B cell (primary cell): ENCODE measurements around the gene NOTCH4. TPM values are rescaled to one million over a fixed set of nuclear protein-coding genes. Genes with fewer than 3 reads are reported as not detected.
A peak's percentile ranks its signal among the peaks of the same experiment; 100 is the strongest.

Experiments
- ATAC-seq: fragments of 200-7000 bp; cut with Tn5 transposase; one replicate; pipeline ENCODE4 v1.10.0; 2021; ENCODE audit warnings: low read depth, mild to moderate bottlenecking, moderate number of reproducible peaks, moderate library complexity
- CTCF ChIA-PET: fragments of 350-600 bp; sonication (Branson Sonifier 250); formaldehyde crosslinking; loops from one replicate; lab custom pipeline; 2021; ENCODE audit warnings: antibody characterized with exemption, inconsistent platforms; lab: Charles Lee
- POLR2A ChIA-PET: fragments of 350-600 bp; sonication (Branson Sonifier 250); formaldehyde crosslinking; loops from one replicate; lab custom pipeline; 2021; ENCODE audit warnings: antibody characterized with exemption; lab: Charles Lee
- DNase-seq: peaks from one replicate; pipeline ENCODE4 v3.0.0; 2013
- H2AFZ ChIP-seq: 2 replicates; pipeline ENCODE4 v1.6.1; 2012; ENCODE audit warnings: mild to moderate bottlenecking, low read depth, low read length; ENCODE audit not compliant: insufficient read depth, poor library complexity, severe bottlenecking
- H3K27ac ChIP-seq, 2 donors: 1 replicate in 1 of 2; 2 replicates in 1 of 2; pipeline ENCODE4 v1.5.1; 2012 to 2013; ENCODE audit warnings: low read length in 2 of 2, mild to moderate bottlenecking in 2 of 2, moderate library complexity in 1 of 2
- H3K27me3 ChIP-seq, 4 experiments: fragments of 200-600 bp in 1 of 4; sonication (generic) in 1 of 4; replicated peaks in 1 of 4; 1 replicate in 2 of 4; 2 replicates in 2 of 4; pipeline versions ENCODE4 v1.6.1 to v1.7.0; 2013 to 2016; ENCODE audit warnings: low read length in 3 of 4, mild to moderate bottlenecking in 2 of 4, mixed read lengths in 1 of 4, moderate library complexity in 1 of 4; ENCODE audit not compliant: insufficient read depth in 4 of 4, control insufficient read depth in 3 of 4; ENCODE audit errors: control extremely low read depth in 1 of 4
- H3K36me3 ChIP-seq, 2 experiments: replicated peaks in 1 of 2; 1 replicate in 1 of 2; 2 replicates in 1 of 2; pipeline versions ENCODE4 v1.6.1 to v1.7.1; 2013; ENCODE audit warnings: low read length in 1 of 2; ENCODE audit not compliant: insufficient read depth in 2 of 2, control insufficient read depth in 1 of 2; ENCODE audit errors: control extremely low read depth in 1 of 2, extremely low read depth in 1 of 2
- H3K4me1 ChIP-seq, 2 donors: fragments of 200-600 bp in 1 of 2; sonication (generic) in 1 of 2; 1 replicate in 1 of 2; 2 replicates in 1 of 2; pipeline versions ENCODE4 v1.5.1 to v1.6.1; 2013 to 2017; ENCODE audit warnings: low read length in 2 of 2; ENCODE audit not compliant: control insufficient read depth in 2 of 2, insufficient read depth in 2 of 2
- H3K4me2 ChIP-seq: replicated peaks from 2 replicates; pipeline ENCODE3; 2012; ENCODE audit warnings: mild to moderate bottlenecking, low read depth, low read length; ENCODE audit not compliant: poor library complexity, severe bottlenecking
- H3K4me3 ChIP-seq, 5 experiments: fragments of 200-600 bp in 1 of 5; sonication (generic) in 1 of 5; 1 replicate in 3 of 5; 2 replicates in 2 of 5; pipeline versions ENCODE4 v1.5.1 to v1.7.0; 2011 to 2016; ENCODE audit warnings: low read length in 4 of 5, mild to moderate bottlenecking in 4 of 5, low read depth in 2 of 5, control low read depth in 1 of 5, moderate library complexity in 1 of 5; ENCODE audit not compliant: insufficient read depth in 1 of 5; ENCODE audit errors: control extremely low read depth in 1 of 5, extremely low read depth in 1 of 5
- H3K79me2 ChIP-seq: fragments of 200-600 bp; sonication (generic); one replicate; pipeline ENCODE4 v1.6.0; 2016; ENCODE audit warnings: low read length; ENCODE audit not compliant: control insufficient read depth, insufficient read depth
- H3K9ac ChIP-seq: fragments of 200-600 bp; sonication (generic); 2 replicates; pipeline ENCODE4 v1.6.1; 2017; ENCODE audit warnings: mild to moderate bottlenecking, low read length, moderate library complexity
- H3K9me3 ChIP-seq, 3 donors: one replicate each; pipeline versions ENCODE4 v1.6.1 to v1.7.1; 2013; ENCODE audit warnings: low read length in 2 of 3; ENCODE audit not compliant: control insufficient read depth in 2 of 3, insufficient read depth in 1 of 3; ENCODE audit errors: control extremely low read depth in 1 of 3
- H4K20me1 ChIP-seq: 2 replicates; pipeline ENCODE4 v1.6.0; 2012; ENCODE audit warnings: mild to moderate bottlenecking, low read length; ENCODE audit not compliant: insufficient read depth, control insufficient read depth, poor library complexity, severe bottlenecking
- H3K27ac Mint-ChIP-seq: one replicate; pipeline ENCODE4 v1.8.0; 2021; ENCODE audit warnings: mixed read lengths
- H3K27me3 Mint-ChIP-seq: one replicate; pipeline ENCODE4 v1.8.0; 2021; ENCODE audit warnings: mixed read lengths
- H3K4me1 Mint-ChIP-seq: one replicate; pipeline ENCODE4 v1.8.0; 2021; ENCODE audit warnings: mixed read lengths
- H3K4me3 Mint-ChIP-seq: one replicate; pipeline ENCODE4 v1.8.0; 2021; ENCODE audit warnings: mixed read lengths
- H3K9me3 Mint-ChIP-seq: one replicate; pipeline ENCODE4 v1.8.0; 2022; ENCODE audit warnings: mixed read lengths; ENCODE audit not compliant: insufficient read depth
- CTCF ChIP-seq: fragments of 200-600 bp; IDR thresholded peaks from one replicate; pipeline ENCODE4 v1.8.0; 2022; ENCODE audit warnings: antibody characterized with exemption, mild to moderate bottlenecking
- EZH2 ChIP-seq: IDR thresholded peaks from 2 replicates; pipeline ENCODE4 v1.6.1; 2012; ENCODE audit warnings: borderline replicate concordance, low read depth, mild to moderate bottlenecking, moderate library complexity, low read length; ENCODE audit not compliant: insufficient read depth, poor library complexity, severe bottlenecking
- WGBS: methylation state at CpG from one replicate; pipeline ENCODE4 v1.1.5; 2013; ENCODE audit warnings: missing lambda C conversion rate; ENCODE audit not compliant: insufficient coverage; 5-methylcytosine and 5-hydroxymethylcytosine counted together
- intact Hi-C: fragments of 100-400 bp; cut with micrococcal nuclease; formaldehyde crosslinking; loops from one replicate; pipeline ENCODE4 v1.10.0; 2022
- polyA plus RNA-seq: library from polyadenylated mRNA; depleted of rRNA; stranded (reverse); fragments of >200 nt; gene quantifications from 2 replicates; pipeline ENCODE4 v1.2.3, GENCODE V29; 2012
- total RNA-seq, 2 donors: library from RNA; stranded (reverse); fragments of 120-200 nt in 1 of 2; gene quantifications; 1 replicate in 1 of 2; 2 replicates in 1 of 2; pipeline versions ENCODE4 v1.2.3 to v1.2.4, GENCODE V29; 2013 to 2022

Gene NOTCH4
- total and polyA plus RNA-seq, 2 donors (not counting 1 experiment from before 2014, with no cell fraction given) = 6.3 to 10.3 TPM

GRCh38 chr6:32195902-32196681, 27.8 kb downstream of the NOTCH4 start:
- H3K27ac Mint-ChIP-seq = peak overlapping the region; percentile 99
- DNase-seq (peak; percentile 100), ATAC-seq (peak; percentile 22)
- peak overlapping the region; percentile 99 for H3K9ac ChIP-seq
- H4K20me1 ChIP-seq = no peaks in the 10 kb centered on the region
- H3K79me2 ChIP-seq = peaks cover 21% of the 10 kb centered on the region
- H3K27me3 Mint-ChIP-seq = no peaks in the 10 kb centered on the region
- peak overlapping the region; percentile 65 for H2AFZ ChIP-seq
- intact Hi-C loops = loop anchor here (1.0 to 10.0 kb wide), 13 partner anchors 18 to 1012 kb away; partner anchors contain the start of genes BAG6, CLIC1, CSNK2B and EHMT2
- peak overlapping the region; percentile 91 for H3K4me2 ChIP-seq
- H3K4me1 ChIP-seq = peaks cover 36 to 51% of the 10 kb centered on the region in 2 donors
- H3K4me3 Mint-ChIP-seq = peak overlapping the region; percentile 95
- H3K4me1 Mint-ChIP-seq = peaks cover 55% of the 10 kb centered on the region
- no peak for TF ChIP-seq CTCF
- TF ChIP-seq EZH2 = no peak
- ChIA-PET CTCF (interaction anchor here (0.5 to 1.8 kb wide), 15 partner anchors 10 to 599 kb away, joined by 3 to 9 read pairs (median 4); partner anchors contain the start of genes AGPAT1, ATF6B and FKBPL), POLR2A (interaction anchor here (0.6 to 1.8 kb wide), 18 partner anchors 16 to 1548 kb away, joined by 3 to 25 read pairs (median 5); partner anchors contain the start of genes AGPAT1, ATF6B, FKBPL and HLA-DRA)
- H3K36me3 ChIP-seq = peaks cover 0 to 9% of the 10 kb centered on the region in 2 experiments
- peak overlapping the region; percentile 34 to 99 (median 94) for H3K4me3 ChIP-seq
- H3K9me3 ChIP-seq = no peaks in the 10 kb centered on the region
- WGBS = under 1% methylated on average over 53 of the region's 58 CpGs
- H3K9me3 Mint-ChIP-seq = no peaks in the 10 kb centered on the region
- H3K27me3 ChIP-seq = no peaks in the 10 kb centered on the region
- H3K27ac ChIP-seq = peak overlapping the region; percentile 99 to 100
